ENCODE results near the gene SNN.

SNN gene

GRCh38 chr16:11667824-11668622 lies at the start of gene SNN:
SNN (plus strand) TSS chr16:11668455; CDS start chr16:11676060, 7,605 bp downstream.
- peak; percentile 86 to 90 for DNase-seq

GRCh38 chr16:11619327-11619851 lies 48.9 kb upstream of the SNN start:
- DNase-seq: peak; percentile 56 to 66

GRCh38 chr16:11620243-11621003 lies 47.8 kb upstream of the SNN start:
- no peak for DNase-seq

GRCh38 chr16:11621539-11621919 lies 46.7 kb upstream of the SNN start:
- DNase-seq: no peak

- DNase-seq: peak; percentile 42 to 65
Measured at GRCh38 chr16:11621920-11622651, 46.2 kb upstream of the SNN start.

- no peak for DNase-seq
Measured at GRCh38 chr16:11624205-11624604, 44.0 kb upstream of the SNN start.

GRCh38 chr16:11624636-11625607 lies 43.3 kb upstream of the SNN start:
- DNase-seq: peak in 1 of 2 donors; percentile 51

- DNase-seq: no peak
Measured at GRCh38 chr16:11625769-11626168, 42.5 kb upstream of the SNN start.

GRCh38 chr16:11626657-11627291 lies 41.5 kb upstream of the SNN start:
- no peak for DNase-seq

GRCh38 chr16:11627292-11627663 lies 41.0 kb upstream of the SNN start:
- no peak for DNase-seq

GRCh38 chr16:11627822-11628457 lies 40.3 kb upstream of the SNN start:
- no peak for DNase-seq

- DNase-seq: peak; percentile 31 to 69
Measured at GRCh38 chr16:11629071-11630030, 38.9 kb upstream of the SNN start.

GRCh38 chr16:11630046-11630767 lies 38.0 kb upstream of the SNN start:
- DNase-seq: no peak

GRCh38 chr16:11630768-11631056 lies 37.5 kb upstream of the SNN start:
- no peak for DNase-seq

GRCh38 chr16:11631214-11631613 lies 37.0 kb upstream of the SNN start:
- DNase-seq: no peak

GRCh38 chr16:11632455-11632939 lies 35.8 kb upstream of the SNN start:
- DNase-seq: no peak

- DNase-seq: no peak
Measured at GRCh38 chr16:11633113-11633512, 35.1 kb upstream of the SNN start.

- no peak for DNase-seq
Measured at GRCh38 chr16:11634312-11634711, 33.9 kb upstream of the SNN start.

GRCh38 chr16:11635113-11635652 lies 33.1 kb upstream of the SNN start:
- no peak for DNase-seq

Measured in CD4-positive, alpha-beta T cell treated with Interferon alpha-2 for 1 hour (primary cell).